ENCODE measurements around the gene PPL.
"Not testable (repeated sequence)": the region's sequence is repeated elsewhere in the genome, so short reads cannot be mapped to it uniquely, and the experiment has no call there.

PPL gene

DNA sequence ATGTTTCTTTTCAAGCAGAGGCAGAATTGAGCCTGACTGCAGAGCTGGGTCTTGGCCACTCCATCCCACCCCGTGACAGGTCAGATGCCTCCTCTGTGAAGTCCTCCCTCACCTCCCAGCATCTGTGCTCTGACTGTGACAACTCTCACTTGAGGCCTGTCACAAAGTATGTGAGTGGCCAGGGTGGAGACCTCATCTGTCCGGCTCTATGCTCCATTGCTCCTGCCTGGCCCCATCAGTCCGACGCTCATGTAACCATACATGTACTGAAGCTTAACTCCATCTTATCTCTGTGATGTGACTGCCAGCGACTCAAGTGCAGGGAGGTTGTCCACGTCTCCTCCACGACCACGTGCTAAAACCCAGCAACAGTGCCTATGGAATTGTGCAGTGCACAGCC lies 3.5 kb downstream of the PPL start:
- DNase-seq (ENCODE audit: low read depth), result no peak

DNA sequence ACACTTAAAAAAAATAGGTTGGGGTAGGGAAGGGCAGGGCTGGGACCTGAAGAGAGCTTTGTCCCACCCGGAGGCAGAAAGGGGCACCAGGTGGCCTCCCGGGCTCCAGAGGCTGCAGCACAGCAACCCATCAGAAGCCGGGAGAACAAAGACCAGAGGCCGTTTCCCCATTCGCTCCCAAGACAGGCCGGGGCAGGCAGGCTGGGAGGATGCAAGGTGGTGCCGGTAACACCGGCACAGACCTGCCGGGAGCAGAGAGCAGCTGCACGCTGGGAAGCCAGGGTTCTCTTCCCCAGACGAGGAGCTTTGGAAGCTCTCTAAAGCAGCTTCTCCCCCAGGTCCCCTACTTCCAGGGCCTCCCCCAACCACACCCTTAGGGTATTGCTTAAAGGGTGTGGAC lies 5.6 kb downstream of the PPL start:
- no peak for DNase-seq (ENCODE audit: low read depth)

DNA sequence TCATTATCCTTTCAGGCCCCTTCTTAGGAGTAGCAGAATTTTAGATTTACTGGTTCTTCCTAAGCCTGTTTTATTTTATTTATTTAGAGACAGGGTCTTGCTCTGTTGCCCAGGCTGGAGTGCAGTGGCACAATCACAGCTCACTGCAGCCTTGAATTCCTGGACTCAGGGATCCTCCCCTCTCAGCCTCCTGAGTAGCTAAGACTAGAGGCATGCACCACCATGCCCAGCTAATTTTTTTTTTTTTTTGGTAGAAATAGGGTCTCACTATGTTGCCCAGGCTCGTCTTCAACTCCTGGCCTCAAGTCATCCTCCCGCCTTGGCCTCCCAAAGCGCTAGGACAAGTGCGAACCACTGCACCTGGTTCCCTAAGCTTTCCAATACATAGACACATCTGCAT lies 7.3 kb downstream of the PPL start:
- DNase-seq (ENCODE audit: low read depth), result not testable (repeated sequence)

DNA sequence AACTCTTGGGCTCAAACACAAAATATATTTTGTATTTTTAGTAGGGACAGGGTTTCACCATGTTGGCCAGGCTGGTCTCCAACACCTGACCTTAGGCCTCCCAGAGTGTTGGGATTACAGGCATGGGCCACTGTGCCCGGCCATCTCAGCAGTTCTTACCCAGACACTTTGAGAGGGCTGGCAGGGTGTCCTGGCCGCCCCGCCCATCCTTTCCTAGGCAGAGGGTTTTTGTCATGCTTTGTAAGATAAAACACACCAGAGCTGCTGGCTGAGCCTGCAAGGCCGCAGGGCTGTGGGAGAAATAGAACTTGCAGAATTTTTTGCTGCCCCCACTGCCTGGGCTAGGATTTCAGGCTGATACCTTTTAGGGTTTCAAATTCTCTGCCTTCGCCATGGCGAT lies 8.7 kb downstream of the PPL start:
- DNase-seq (ENCODE audit: low read depth), result no peak

DNA sequence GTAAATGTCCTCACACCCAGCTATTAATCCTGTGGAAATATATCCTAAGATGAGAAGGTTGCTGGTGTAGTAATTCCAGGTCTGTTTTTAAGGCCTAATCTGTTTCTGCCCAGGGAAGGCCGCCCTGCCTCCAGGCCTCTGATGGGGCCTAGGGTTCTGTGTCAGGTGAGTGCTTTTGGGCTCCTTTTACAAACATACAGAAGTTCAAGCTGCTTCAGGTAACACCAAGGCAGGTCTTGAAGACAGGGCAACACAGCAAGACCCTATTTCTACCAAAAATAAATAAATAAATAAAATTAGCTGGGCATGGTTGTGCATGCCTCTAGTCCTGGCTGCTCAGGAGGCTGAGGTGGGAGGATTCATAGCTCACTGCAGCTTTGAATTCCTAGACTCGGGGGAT lies 9.3 kb downstream of the PPL start:
- no peak for DNase-seq (ENCODE audit: low read depth)

DNA sequence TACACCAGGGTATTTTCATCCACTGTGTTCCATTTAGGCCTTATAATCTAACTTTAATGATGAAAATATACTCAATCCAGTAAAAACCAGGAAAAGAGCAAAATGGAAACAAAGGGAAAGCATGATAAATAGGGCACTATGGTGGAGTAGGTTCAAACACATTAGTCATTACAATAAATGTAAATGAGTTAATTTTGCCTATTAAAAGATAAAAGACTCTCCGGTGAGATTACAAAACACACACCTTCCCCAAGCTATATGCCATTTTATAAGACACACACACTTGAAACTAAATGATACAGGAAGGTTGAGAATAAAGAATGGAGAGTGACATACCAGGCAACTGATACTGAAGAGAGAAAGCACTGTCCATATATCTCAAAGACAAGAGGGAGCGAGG lies 10.0 kb downstream of the PPL start:
- no peak for DNase-seq (ENCODE audit: low read depth)

DNA sequence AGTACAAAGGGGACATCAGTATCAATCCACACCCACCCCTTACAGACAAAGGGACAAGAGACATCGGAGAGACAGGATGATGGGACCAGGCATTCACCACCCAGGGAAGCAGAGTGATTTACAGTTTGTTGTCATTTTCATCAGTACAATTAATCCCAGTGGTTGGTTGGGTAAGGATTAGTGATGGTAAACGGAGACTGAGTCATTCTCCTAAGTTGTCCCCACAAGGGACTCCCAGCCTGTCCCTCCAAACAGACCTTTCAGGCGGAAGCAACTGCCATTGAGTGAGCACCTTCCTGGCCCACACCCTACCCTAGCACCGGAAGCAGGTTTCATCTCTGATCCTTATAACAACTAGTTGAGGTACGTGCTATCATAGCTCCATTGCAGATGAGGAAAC lies 11.2 kb downstream of the PPL start:
- no peak for DNase-seq (ENCODE audit: low read depth)

DNA sequence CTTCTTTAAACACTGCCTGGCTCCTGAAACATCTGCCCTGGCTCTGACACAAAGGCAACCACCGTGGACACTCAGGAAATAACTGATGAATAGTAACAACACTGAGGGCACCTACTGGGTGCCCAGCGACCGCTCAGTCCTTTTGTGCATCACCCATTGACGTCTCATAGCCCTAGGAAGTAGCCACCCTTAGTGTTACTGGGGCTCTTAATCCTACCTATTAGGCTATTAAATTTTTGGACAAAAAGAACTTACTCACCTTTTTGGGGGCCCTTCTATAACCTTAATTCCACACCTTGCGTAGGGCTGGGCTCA lies 11.7 kb downstream of the PPL start:
- no peak for DNase-seq (ENCODE audit: low read depth)

DNA sequence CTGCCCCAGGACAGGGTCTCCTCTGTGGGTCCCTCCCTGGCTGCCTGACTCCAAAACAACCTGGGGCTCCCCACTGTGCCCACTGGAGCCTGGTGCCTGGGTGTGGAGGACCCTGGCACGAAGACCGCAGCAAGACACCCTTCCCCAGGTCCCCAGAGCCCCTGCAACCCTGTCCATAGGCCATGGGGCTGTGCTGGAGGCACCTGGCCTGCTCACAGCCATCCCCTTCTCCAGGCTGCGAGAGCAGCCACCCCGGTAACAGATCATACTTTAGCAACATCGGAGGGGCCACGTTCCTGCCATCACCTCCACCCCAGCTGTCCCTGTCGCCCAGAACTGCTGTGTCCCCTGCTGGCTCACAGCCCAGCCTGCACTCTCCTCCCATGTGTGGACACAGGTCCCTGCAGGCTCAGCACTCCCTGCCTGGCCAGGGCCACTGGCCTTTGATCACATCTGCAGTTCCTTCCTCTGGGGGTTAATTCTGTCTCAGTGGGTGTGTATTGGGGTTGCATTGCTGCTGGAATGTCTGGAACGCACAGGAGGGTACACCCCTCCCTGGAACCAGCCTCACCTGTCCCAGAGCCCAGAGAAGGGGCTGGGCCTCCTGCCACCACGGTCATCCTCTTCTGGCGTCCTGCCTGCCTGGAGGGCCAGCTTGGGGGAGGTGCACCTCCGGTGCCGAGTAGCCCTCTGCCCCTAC lies 12.2 kb downstream of the PPL start:
- DNase-seq (ENCODE audit: low read depth), result no peak

DNA sequence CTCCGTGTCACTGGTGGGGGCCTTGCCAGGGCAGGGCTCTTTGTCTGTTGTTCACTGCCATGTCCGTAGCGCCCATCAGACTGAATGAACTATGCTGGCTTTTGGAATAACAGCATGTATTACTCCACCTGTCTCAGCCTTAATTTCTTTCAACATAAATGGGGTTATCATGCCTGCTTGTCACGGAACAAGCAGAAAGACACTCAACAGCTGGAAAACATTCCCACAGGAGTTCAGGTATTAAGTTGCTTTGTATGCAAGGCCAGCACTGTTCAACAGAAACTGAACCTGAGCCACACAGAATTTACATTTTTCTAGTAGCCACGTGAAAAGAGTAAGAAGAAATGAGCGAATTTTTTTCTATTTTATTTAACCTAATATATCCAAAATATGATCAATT lies 13.1 kb downstream of the PPL start:
- DNase-seq (ENCODE audit: low read depth), result no peak

DNA sequence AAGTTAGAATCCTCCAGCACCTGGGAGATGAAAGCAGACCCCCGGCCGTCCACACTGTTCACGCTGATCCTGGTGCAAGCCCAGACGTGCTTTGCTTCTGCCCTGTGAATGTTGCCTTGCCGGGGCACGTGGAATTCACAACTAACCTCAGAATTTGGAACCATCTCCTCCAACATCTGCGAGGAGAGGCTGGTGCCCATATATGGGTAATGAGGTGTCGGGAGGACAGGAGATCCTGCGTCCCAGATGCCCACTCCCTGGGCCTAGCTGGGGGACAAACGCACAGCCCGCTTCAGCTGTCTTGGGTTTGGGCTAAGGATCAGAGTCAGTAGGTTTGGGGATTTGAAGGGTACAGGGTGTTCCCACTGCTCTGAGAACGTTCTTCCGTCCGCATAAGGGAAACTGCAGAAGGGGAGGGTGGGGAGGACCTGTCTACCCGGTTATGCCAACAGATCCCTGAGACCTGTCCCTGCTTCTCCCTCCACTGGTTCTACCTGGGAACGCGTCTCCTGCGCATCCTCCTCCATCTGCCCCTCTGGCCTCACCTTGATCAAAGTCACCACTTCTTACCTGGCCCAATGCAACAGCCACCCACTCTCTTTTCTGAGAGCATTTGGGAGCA lies 14.1 kb downstream of the PPL start:
- DNase-seq (ENCODE audit: low read depth), result no peak

DNA sequence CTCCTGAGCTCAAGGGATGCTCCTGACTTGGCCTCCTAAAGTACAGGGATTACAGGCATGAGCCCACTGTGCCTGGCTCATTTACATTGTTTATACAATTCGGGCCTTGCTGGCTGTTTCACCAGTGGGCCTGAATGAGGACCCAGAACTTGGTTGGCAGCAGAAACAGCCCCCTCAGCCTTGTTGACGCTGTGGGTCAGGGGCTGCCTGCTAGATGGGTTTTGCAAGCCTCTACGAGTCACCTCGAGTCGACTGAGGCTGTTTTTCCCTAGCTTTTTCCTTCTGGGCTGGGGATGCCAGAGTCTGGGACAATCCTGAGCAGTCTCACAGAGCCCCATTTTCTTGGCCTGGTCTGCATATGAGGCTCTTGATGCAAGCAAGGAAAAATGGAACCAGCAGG lies 16.1 kb downstream of the PPL start:
- DNase-seq (ENCODE audit: low read depth), result no peak

DNA sequence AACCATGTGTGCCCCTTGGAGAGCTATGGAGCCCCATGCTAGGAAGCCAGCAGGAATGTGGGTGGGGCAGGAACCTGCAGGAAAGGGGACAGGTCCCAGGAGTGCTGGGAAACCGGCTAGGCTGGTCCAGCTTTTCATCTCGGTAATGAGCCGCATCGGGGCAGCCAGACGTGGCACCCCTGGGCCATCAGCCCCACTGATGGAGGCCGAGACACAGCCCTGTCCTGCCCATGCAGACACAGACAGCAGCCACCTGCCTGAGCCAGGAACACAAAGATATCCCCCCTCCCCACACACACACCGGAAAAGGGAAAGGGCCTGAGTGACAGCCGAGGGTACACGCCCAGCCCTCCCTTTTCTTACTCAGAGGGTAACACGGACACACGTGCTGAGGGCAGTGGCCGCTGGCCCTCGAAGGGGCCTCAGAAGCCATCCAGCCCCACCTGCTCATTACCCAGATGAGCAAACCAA lies 18.1 kb downstream of the PPL start:
- no peak for DNase-seq (ENCODE audit: low read depth)

DNA sequence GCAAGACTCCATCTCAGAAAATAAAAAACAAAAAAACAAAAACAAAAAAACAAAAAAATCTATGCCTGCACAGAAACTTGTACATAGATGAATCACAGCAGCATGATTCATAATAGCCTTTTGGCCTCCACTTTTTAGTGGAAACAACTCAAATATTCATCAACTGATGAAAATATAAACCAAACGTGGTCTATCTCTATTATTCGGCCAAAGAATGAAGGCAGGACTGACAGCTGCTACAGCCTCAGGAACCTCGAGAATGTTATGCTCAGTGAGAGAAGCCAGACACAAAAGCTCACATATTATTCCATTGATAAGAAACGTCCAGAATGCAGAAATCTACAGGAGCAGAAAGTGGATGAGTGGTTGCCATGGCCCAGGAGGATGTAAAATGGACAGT lies 19.8 kb downstream of the PPL start:
- DNase-seq (ENCODE audit: low read depth), result no peak

DNA sequence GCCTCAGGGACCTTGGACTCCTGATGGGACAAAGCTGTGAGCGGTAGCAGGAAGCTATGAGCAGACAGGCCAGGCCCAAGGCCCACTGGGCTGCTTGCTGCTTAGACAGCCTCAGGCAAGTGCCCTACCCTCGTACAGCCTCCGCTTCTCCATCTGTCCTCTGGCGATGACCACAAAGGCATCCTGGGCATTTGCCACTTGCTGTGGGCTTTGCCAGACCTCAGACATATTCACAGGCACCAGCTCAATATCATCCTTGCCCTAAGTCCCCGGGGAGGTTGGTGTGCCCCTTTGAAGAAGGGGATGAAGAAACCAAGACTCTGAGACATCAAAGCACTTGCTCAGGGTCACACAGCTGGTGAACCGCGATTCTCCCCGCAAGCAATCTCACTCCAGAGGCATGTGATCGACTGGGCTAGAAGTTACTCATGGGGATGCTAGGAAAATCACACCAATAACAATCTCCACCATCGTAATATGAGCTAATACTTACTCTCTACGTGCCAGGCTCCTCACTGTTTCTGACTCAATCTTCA lies 21.7 kb downstream of the PPL start:
- no peak for DNase-seq (ENCODE audit: low read depth)

DNA sequence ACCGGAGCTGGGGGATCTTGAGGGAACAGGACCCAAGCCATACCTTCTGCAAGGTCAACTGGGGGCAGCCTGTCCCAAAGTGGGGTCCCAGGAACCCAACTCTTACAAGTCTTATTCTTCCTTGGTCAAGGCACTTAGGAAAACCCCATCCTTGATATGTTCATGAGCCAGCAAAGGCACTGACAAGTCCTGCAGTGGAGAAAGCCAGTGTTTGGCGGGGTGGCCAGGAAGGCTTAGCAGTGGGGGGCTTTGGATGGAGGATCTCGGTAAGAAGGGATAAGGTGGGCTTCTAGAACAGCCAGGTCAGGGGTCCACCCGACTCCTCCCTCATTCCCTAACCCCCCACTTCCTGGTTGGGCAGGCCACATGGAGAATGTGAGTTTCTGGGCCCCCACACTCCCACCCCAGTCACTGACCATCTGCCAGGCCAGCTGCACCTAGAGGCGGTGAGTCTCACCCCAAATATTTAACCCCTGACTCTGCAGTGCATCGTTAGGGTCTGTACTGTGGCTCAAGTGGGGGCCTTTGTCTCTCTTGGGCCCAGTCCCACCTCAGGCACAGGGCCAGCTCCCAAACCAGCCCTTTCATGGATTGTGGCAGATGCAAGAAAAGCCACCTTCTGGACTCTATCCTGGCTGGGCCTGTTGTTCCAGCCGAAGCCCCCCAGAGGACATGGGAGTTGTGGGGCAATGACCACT lies 22.3 kb downstream of the PPL start:
- no peak for DNase-seq (ENCODE audit: low read depth)

DNA sequence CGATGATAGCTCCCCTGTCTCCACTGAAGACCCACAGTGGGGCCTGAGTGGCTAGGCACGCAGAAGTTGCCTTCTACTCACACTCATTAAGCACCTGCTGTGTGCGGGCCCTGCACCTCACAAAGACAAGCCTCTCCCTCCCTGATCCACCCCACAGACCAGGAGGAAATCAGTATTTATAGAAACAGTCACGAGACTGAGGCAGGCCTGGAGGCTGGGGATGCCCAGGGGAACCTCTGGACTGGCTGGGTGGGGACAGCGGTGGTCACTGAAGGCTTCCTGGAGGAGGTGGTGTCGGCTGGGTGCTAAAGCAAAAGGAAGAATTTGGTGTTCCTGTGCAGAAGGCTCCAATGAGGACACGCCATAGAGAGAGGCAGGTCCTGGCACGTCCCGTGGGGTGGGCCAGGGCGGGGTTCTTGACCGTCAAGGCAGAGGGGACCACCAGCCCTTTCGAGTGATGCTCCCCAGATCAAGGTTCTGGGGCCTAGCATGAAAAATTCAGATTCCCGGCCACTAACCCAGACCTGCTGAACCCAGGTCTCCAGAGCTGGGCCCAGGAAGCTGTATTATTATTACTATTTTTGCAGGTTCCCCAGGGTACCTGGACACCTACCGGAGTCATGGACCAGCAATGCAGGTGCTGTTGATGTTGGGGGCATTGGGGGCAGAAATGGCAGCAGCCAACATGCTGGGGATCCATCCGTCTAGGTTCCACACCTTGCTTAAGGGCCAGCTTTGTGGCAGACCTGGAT lies 23.0 kb downstream of the PPL start:
- DNase-seq (ENCODE audit: low read depth), result no peak

DNA sequence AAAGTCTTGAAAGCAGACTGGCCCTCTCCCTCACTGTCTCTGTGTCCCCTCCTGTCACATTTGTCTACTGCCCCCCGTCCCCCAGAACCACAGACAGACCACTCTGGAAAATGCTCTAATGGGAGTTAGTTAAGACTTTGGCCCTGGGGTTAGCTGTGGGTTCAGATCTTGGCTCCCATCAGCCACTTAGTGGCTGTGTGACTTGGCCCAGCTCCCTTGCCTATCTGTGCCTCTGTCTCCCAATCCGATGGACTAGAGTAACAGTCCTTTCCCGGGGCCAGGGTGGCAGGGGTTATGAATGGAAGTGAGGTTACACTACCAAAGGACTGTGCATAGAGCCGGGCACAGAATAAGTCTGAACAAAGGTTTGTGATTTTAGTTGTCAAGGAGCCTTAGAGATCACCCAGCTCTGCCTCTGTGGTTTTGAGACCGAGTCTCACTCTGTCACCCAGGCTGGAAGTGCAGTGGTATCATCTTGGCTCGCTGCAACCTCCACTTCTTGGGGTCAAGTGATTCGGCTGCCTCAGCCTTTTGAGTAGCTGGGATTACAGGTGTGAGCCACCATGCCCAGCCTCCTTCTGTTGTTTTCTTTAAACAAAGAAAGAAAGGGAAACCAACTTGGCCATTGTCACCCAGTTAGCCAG lies 23.7 kb downstream of the PPL start:
- DNase-seq (ENCODE audit: low read depth), result no peak

DNA sequence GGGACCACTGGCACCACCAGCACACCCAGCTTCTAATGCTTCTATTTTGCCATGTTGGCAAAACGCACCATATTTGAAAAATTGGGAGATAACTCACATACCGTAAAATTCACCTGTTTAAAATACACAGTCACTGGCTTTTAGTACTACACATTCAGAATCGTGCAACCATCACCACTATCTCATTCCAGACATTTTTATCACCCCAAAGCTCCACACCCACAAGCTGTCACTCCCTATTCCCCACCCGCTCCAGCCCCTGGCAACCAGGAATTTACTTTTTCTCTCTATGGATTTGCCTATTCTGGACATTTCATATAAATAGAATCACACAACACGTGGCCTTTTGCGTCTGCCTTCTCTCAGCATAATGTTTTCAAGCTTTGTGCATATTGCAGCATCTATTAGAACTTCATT lies 25.0 kb downstream of the PPL start:
- no peak for DNase-seq (ENCODE audit: low read depth)

DNA sequence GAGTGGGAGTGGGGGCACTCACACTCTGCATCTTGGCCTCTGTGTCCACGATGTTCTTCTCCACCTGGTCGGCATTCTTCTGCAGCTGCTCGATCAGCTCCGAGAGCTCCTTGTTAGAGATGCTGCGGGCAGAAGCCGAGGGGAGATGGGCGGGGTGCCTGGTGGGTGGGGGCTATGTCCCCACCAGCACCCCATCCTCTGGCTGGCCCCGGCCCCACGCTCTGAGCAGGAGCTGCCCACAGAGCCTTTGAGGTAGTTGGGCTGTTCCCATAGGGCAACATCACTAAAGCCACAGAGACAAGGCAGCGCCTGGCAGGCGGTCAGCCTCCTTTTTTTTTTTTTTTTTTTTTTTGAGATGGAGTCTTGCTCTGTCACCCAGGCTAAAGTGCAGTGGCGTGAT lies 26.1 kb downstream of the PPL start:
- DNase-seq (ENCODE audit: low read depth), result no peak

DNA sequence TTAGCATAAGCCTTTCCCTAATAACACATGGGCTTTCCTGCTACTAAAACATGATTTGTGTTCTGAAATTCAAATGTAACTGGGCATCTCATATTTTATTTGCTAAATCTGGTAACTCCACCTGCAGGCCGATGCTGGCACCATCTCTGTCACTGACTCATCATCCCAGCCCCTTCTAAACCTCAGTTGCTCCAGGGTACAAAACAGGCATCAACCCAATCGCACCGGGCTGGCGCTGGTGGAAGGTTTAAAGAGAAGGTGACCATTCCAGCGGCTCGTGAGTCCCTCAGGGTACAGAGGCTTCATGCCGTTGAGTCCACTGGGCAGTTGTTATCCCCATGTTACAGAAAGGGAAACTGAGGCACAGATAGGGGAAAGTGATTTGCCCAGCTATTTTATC lies 27.1 kb downstream of the PPL start:
- DNase-seq (ENCODE audit: low read depth), result no peak

DNA sequence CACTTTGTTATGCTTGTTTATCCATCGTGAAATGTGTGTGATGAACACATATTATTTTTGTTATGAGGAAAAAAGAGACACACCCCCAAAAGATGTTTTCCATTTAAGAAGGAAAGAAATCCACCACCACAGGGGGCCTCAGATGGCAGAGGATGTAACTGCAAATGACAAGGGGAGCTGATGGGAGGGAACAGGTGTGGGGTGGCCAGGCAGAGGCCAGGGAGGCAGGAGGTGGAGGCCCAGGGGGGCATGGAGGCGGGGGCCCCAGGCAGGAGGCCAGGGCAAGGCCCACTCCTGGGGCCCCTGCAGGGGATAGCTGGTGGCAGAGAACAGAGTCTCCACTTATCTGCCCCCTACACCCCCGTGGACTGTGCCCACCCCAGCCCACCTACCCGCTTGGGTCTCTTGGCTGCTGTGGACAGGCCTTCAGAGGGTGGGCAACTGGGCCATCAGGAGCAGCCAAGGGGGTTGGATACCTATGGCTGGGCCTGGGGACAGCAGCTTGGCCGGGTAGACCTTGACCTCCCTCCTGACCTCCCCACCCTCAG lies 28.0 kb downstream of the PPL start:
- DNase-seq (ENCODE audit: low read depth), result no peak
